Hippocampal formation (tissue), 2 donors: ENCODE results near the gene IP6K2.
"Not testable (repeated sequence)": the region's sequence is repeated elsewhere in the genome, so short reads cannot be mapped to it uniquely, and the experiment has no call there.

Source experiments
- DNase-seq, 2 donors: peaks; one replicate each; lab custom pipeline; 2025; lab: John Stamatoyannopoulos, UW

IP6K2 gene

GRCh38 chr3:48727511-48727910 is 10.5 kb upstream of the IP6K2 start:
- DNase-seq: no peak

- not testable (repeated sequence) for DNase-seq
Measured at GRCh38 chr3:48725185-48725855, 8.3 kb upstream of the IP6K2 start.

GRCh38 chr3:48723725-48724124 is 6.7 kb upstream of the IP6K2 start:
- no peak for DNase-seq

- DNase-seq: not testable (repeated sequence)
Measured at GRCh38 chr3:48723293-48723692, 6.3 kb upstream of the IP6K2 start.

GRCh38 chr3:48716508-48716981 is 476 bp downstream of the IP6K2 start:
- no peak for DNase-seq

- no peak for DNase-seq
Measured at GRCh38 chr3:48715174-48715800, 1.7 kb downstream of the IP6K2 start.

GRCh38 chr3:48711727-48712126 is 5.3 kb downstream of the IP6K2 start:
- no peak for DNase-seq

- DNase-seq: no peak
Measured at GRCh38 chr3:48709051-48709461, 8.0 kb downstream of the IP6K2 start.

GRCh38 chr3:48708481-48708889 is 8.5 kb downstream of the IP6K2 start:
- DNase-seq: no peak

GRCh38 chr3:48707157-48707556 is 9.9 kb downstream of the IP6K2 start:
- DNase-seq: no peak

- no peak for DNase-seq
Measured at GRCh38 chr3:48702320-48702920, 14.6 kb downstream of the IP6K2 start.

GRCh38 chr3:48700731-48701405 is 16.2 kb downstream of the IP6K2 start:
- DNase-seq: no peak

- DNase-seq: no peak
Measured at GRCh38 chr3:48698891-48699290, 18.1 kb downstream of the IP6K2 start.

- no peak for DNase-seq
Measured at GRCh38 chr3:48697952-48698351, 19.1 kb downstream of the IP6K2 start.

- no peak for DNase-seq
Measured at GRCh38 chr3:48696601-48697000, 20.4 kb downstream of the IP6K2 start.

- DNase-seq: no peak
Measured at GRCh38 chr3:48696156-48696555, 20.9 kb downstream of the IP6K2 start.

GRCh38 chr3:48695393-48695753 is 21.6 kb downstream of the IP6K2 start:
- DNase-seq: peak in 1 of 2 donors; percentile 16

- peak; percentile 56 to 71 for DNase-seq
Measured at GRCh38 chr3:48694610-48695392, 22.2 kb downstream of the IP6K2 start.

- DNase-seq: no peak
Measured at GRCh38 chr3:48693826-48694225, 23.2 kb downstream of the IP6K2 start.

- DNase-seq: no peak
Measured at GRCh38 chr3:48692551-48692950, 24.5 kb downstream of the IP6K2 start.

- no peak for DNase-seq
Measured at GRCh38 chr3:48690846-48691458, 26.1 kb downstream of the IP6K2 start.
